ENCODE measurements around the gene HIGD1A.

- TF ChIP-seq CTCF (conservative IDR thresholded peaks at IDR 0.05) (no peak), ZFX (IDR thresholded peaks at IDR 0.05) (no peak)
Measured at GRCh38 chr3:42735019-42735418, 69.3 kb downstream of the HIGD1A start.

Data from C4-2B (cell line).